ENCODE measurements around the gene AARS1. TPM values are rescaled to one million over a fixed set of nuclear protein-coding genes. Genes with fewer than 3 reads are reported as not detected.
A peak's percentile ranks its signal among the peaks of the same experiment; 100 is the strongest.
"Not testable (repeated sequence)": the region's sequence is repeated elsewhere in the genome, so short reads cannot be mapped to it uniquely, and the experiment has no call there.

Gene AARS1
- polyA plus RNA-seq, 5 donors = 60.4 to 78.3 (median 69.5) TPM

DNA sequence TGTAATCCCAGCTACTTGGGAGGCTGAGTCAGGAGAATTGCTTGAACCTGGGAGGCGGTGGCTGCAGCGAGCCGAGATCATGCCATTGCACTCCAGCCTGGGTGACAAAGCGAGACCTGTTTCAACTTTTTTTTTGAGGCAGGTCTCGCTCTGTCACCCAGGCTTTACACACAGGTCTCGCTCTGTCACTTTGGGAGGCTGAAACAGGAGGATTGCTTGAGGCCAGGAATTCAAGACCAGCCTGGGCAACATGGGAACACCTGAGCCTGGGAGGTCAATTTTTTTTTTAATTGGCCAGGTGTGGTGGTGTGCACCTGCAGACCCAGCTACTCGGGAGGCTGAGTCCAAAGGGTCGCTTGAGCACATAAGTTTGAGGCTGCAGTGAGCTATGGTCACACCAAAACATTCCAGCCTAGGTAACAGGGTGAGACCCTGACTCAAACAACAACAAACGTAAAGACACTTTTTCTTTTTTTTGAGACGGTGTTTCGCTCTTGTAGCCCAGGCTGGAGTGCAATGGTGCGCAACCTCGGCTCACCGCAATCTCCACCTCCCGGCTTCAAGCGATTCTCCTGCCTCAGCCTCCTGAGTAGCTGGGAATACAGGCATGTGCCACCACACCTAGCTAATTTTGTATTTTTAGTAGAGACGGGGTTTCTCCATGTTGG, 1.9 kb downstream of the AARS1 start:
- DNase-seq = not testable (repeated sequence)

DNA sequence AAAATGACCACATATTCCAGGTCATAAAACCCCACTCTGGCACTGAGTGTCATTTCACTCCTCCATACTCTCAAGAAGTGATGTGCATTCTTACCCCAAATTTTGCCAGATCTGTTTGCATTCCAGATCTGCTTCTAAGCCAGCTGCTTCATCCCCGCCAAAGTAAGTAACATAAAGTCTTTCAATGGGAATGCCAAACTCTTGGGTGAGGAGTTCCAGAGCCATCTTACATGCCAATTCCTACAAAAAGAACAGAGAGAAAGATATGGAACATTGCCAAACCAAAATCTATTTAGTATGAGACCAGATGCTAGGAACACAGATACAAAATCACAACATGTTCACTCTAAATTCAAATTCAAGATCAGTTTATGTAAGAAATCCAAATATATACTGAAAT, 12.9 kb downstream of the AARS1 start:
- DNase-seq = no peak

DNA sequence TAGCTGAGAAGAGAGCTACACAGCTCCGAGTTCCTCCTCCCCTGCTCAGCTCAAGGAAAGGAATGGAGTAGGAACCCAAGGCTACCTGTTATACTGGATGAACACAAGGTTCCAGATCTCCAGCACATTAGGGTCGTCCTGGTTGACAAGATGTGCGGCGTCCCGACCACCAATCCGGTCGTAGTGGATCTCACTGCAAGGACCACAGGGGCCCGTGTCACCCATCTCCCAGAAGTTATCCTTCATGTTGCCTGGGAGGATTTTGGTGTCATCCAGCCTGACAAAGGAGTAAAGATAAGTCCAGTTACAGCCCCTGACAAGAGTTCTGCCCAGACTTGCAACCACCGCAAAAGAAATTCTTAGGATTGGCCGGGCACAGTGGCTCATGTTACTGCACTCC, 17.6 kb downstream of the AARS1 start:
- no peak for DNase-seq

DNA sequence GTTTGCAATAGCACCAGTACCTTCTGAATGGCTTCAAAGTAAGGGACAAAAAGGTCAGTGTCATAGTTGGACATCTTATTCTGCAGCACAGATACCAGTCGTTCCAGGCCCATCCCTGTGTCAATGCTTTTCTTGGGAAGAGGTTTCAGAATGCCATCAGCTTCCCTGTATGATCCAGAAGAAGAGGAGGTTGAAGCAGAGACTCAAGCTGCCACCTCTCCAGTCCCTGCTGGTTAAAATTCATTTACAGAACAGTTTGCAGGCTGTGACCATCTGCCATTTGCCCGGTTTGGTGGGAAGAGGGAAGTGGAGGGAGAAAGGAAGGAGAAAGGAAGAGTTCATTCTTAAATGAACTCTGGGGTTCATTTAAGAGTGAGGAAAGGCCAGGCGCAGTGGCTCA, 19.1 kb downstream of the AARS1 start:
- no peak for DNase-seq

DNA sequence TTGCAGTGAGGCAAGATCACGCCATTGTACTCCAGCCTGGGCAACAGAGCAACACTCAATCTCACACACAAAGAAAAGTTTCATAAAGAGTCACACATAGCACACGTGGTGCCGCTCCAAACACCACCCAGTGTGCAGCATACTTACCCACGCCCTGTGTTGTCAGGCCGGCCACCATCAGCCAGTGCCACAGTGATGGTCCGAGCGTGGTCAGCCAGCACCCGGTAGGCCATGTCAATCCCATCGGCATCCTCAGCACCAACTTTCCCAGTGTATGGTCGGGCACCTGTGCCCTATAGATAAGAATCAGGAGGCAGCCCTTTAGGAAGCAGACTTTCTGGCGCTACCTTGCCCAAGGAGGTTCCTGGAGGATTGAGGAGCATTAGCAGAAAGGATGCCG, 19.8 kb downstream of the AARS1 start:
- no peak for DNase-seq

GRCh38 chr16:70267922-70268321, 21.4 kb downstream of the AARS1 start:
- not testable (repeated sequence) for DNase-seq

DNA sequence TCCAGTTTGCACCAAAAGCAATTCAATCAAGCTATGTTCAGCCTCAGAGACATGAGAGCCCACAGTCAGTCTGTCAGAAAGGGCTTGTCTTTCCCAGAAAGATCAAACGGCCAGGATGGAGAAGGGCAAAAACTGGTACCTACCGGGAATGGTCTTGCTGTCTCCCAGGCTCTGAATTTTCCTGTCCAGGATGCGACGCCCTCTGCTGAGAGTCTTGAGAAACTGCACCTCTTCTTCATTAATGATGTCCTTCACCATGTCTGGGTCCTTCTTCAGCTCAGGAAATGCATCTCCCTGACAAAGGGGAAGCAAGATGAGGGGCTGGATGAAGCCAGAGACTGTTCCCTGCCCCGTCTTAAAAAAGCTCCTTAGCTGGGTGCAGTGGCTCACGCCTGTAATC, 21.8 kb downstream of the AARS1 start:
- no peak for DNase-seq

GRCh38 chr16:70259903-70260302, 29.4 kb downstream of the AARS1 start:
- DNase-seq = not testable (repeated sequence)

- no peak for DNase-seq
Observed at GRCh38 chr16:70258946-70259345, 30.4 kb downstream of the AARS1 start.

GRCh38 chr16:70258065-70258464, 31.2 kb downstream of the AARS1 start:
- no peak for DNase-seq

GRCh38 chr16:70257391-70257790, 31.9 kb downstream of the AARS1 start:
- DNase-seq = no peak

GRCh38 chr16:70255574-70255973, 33.7 kb downstream of the AARS1 start:
- DNase-seq = no peak

- DNase-seq = no peak
Observed at GRCh38 chr16:70254965-70255286, 34.4 kb downstream of the AARS1 start.

DNA sequence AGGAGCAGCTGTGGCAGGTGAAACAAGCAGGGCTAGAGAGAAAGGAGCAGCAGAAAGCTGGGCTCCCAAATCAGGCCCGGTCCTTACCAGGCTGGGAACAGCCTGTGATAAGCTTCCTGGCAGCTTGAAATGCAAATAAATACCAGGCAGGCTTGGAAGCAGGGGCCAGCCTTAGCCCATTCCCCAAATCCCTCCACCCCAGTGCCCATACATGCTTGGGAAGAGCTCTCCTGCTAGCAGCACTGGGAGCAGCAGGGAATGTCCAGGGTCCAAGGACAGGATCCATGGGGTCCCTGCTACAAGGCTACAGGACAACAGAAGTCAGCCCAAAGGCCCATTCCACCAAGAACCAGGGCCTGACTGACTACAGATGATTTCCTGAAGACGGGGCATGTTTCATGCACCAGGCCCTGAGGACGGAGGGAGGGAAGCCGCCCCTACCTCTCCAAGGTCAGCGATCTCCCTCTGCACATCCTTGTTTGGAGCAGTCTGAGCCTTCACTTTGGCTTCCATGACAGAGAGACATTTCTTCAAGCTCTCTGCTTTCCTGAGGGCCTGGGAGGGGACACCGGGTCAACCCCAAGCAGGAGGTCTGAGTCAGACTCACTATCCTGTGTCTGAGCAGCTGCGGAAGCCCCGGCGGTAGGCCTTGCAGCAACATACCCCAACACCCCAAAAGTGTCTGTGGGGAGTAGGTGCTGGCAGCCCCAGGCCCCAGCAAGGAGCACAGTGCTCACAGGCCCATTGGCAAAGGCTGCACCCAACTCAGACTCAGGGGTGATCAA, 34.9 kb downstream of the AARS1 start:
- DNase-seq = no peak

DNA sequence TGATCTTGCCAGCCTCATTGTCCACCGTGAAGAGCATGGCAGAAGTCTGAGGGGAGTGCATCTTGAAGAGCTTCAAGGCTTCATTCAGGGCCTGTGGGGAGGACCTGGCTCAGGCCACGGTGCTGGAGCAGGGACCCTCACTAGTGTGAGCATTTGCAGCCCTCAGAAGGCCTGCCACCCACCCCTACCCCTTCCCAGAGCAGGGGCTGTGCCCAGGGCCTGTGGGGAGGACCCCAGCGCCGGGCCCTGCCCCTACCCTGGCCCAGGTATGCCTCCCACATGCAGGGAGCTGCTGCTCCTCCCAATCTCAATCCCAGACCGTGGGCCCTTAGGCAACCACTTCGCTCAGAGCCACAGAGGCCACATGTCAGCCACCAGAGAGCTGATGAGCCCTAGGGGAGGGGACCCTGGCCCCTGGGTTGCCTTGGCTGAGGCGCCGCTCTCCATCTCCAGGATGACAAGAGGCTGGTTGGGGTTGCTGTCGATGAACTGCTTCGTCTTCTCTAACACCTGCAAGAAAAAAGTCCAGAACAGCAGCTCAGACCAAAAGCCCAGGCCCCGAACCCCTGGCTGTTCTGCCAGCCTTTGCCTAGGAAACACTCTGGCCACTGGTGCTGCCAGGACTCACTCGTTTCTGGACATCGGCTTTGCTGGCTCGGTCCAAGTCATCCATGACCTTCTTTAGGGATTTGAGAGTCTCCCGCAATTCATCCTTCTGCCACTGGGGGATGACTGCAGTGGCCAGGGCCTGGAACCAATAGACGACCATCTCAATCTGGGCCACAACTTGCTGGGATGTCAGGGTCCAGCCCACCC, 35.8 kb downstream of the AARS1 start:
- no peak for DNase-seq

DNA sequence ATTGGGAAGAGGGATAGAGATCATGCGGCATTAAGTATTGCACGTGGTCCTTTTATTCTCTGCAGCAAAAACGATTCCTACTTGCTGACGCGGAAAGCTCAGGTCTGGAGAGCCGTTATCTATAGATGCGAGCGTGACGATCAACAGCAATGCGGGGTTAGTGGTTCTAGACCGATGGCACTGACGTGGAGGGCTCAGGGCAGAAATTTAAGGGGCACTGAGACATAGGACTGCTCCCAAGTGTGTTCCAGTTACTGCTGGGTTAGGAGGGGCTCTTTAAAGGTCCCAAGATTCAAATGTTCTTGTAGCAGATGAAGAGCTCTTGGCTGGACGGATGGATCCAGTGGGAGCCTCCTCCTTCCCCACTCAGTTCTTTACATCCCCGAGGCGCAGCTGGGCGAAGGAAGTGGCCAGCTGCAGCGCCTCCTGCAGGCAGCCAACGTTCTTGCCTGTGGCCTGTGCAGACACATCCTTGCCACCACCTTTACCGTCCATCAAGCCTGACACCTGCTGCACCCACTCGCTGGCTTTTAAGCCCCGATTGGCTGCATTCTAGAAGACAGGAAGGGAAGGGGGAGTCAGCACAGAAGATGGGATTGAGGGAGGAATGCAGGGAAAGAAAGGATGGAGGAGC, 36.8 kb downstream of the AARS1 start:
- no peak for DNase-seq

- peak; percentile 88 for DNase-seq
Observed at GRCh38 chr16:70251629-70252354, 37.5 kb downstream of the AARS1 start, which contains the start of gene EXOSC6. EXOSC6 (minus strand) TSS chr16:70251940; CDS start chr16:70251900, 40 bp downstream.

- DNase-seq = no peak
Observed at GRCh38 chr16:70250748-70251628, 38.3 kb downstream of the AARS1 start.

- DNase-seq = not testable (repeated sequence)
Observed at GRCh38 chr16:70249697-70250096, 39.6 kb downstream of the AARS1 start.

DNA sequence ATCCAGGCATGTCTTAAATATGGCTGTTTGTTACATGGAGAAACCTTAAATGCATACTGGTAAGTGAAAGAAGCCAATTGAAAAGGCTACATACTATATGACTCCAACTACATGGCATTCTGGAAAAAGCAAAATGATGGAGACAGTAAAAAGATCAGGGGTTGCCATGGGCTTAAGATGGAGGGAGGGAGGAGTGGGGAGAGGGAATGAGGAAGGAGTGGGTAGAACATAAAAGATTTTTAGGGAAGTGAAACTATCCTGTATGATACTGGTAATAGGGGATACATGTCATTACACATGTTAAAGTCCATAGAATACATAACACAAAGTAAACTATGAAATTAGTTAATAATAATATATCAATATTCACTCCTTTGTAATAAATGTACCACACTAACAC, 50.5 kb downstream of the AARS1 start:
- not testable (repeated sequence) for DNase-seq
